Endothelial cell of umbilical vein (primary cell): ENCODE measurements around the gene C1orf105. TPM values are rescaled to one million over a fixed set of nuclear protein-coding genes. Genes with fewer than 3 reads are reported as not detected.

ENCODE experiments used
- BruUV-seq: library from RNA; stranded (reverse); fragments of 400-500 nt; replicated peaks from 2 replicates; lab custom pipeline; 2021; lab: Mats Ljungman, UMichigan
- CTCF ChIA-PET: fragments of 300-600, 350-600 bp; sonication (Branson Sonifier 250); formaldehyde crosslinking; loops from one replicate; lab custom pipeline; 2021; ENCODE audit warnings: antibody characterized with exemption, inconsistent platforms; lab: Charles Lee
- POLR2A ChIA-PET: fragments of 300-600, 350-600 bp; sonication (Branson Sonifier 250); formaldehyde crosslinking; loops from one replicate; lab custom pipeline; 2021; ENCODE audit warnings: antibody characterized with exemption, inconsistent platforms; lab: Charles Lee
- DNase-seq: peaks from one replicate; pipeline ENCODE4 v3.0.0-alpha.2; 2011; ENCODE audit warnings: low read depth, low spot score
- FAIRE-seq: peaks from 2 replicates; lab custom pipeline; 2011; peaks lifted over from hg19 to GRCh38; lab: Jason Lieb, UNC
- H2AFZ ChIP-seq: 2 replicates; pipeline ENCODE4 v1.6.0; 2012; ENCODE audit warnings: low read depth, low read length, control low read depth, inconsistent platforms
- H3K27ac ChIP-seq: 2 replicates; pipeline ENCODE4 v1.5.1; 2011; ENCODE audit warnings: low read depth, mild to moderate bottlenecking, control low read depth, low read length, moderate library complexity; ENCODE audit not compliant: insufficient read depth
- H3K27me3 ChIP-seq, 2 experiments: 2 replicates each; pipeline versions ENCODE4 v1.6.0 to v1.6.1; 2011; ENCODE audit warnings: low read length in 2 of 2, mixed read lengths in 1 of 2; ENCODE audit not compliant: control insufficient read depth in 2 of 2, insufficient read depth in 2 of 2
- H3K36me3 ChIP-seq, 2 experiments: 2 replicates in 1 of 2; 3 replicates in 1 of 2; pipeline ENCODE4 v1.5.1; 2011; ENCODE audit warnings: low read length in 2 of 2, mild to moderate bottlenecking in 1 of 2, moderate library complexity in 1 of 2; ENCODE audit not compliant: control insufficient read depth in 2 of 2, insufficient read depth in 2 of 2; ENCODE audit errors: extremely low read depth in 1 of 2
- H3K4me1 ChIP-seq: 3 replicates; pipeline ENCODE4 v1.5.1; 2011; ENCODE audit warnings: mild to moderate bottlenecking, low read length; ENCODE audit not compliant: control insufficient read depth, insufficient read depth; ENCODE audit errors: extremely low read depth
- H3K4me2 ChIP-seq: 2 replicates; pipeline ENCODE4 v1.6.1; 2011; ENCODE audit warnings: low read length, control low read depth, mixed read lengths; ENCODE audit not compliant: insufficient read depth
- H3K4me3 ChIP-seq, 3 experiments: fragments of 200-600 bp in 1 of 3; sonication (generic), shearing (Covaris generic) in 1 of 3; replicated peaks in 1 of 3; 2 replicates each; pipeline ENCODE4 v1.5.1; 2011 to 2016; ENCODE audit warnings: control low read depth in 3 of 3, low read length in 3 of 3, mild to moderate bottlenecking in 2 of 3, inconsistent platforms in 1 of 3, low read depth in 1 of 3, moderate library complexity in 1 of 3; ENCODE audit not compliant: insufficient read depth in 1 of 3
- H3K79me2 ChIP-seq: 2 replicates; pipeline ENCODE4 v1.6.0; 2012; ENCODE audit warnings: low read length, inconsistent platforms; ENCODE audit not compliant: control insufficient read depth, insufficient read depth
- H3K9ac ChIP-seq: replicated peaks from 2 replicates; pipeline ENCODE3; 2011; ENCODE audit warnings: low read length, control low read depth; ENCODE audit not compliant: insufficient read depth; ENCODE audit errors: extremely low read depth
- H3K9me1 ChIP-seq: replicated peaks from 3 replicates; pipeline ENCODE4 v1.6.0; 2011; ENCODE audit warnings: mild to moderate bottlenecking, low read length; ENCODE audit not compliant: control insufficient read depth, insufficient read depth; ENCODE audit errors: extremely low read depth
- H3K9me3 ChIP-seq: replicated peaks from 2 replicates; pipeline ENCODE4 v1.5.1; 2012; ENCODE audit warnings: low read length, inconsistent platforms; ENCODE audit not compliant: control insufficient read depth, insufficient read depth
- H4K20me1 ChIP-seq: replicated peaks from 2 replicates; pipeline ENCODE3; 2011; ENCODE audit warnings: mild to moderate bottlenecking, low read length; ENCODE audit not compliant: control insufficient read depth, insufficient read depth; ENCODE audit errors: extremely low read depth
- CTCF ChIP-seq, 2 donors: IDR thresholded peaks; 1 replicate in 1 of 2; 2 replicates in 1 of 2; pipeline ENCODE4 v1.5.1; 2011; ENCODE audit warnings: low read length in 2 of 2, mild to moderate bottlenecking in 2 of 2, moderate library complexity in 2 of 2, control low read depth in 1 of 2, inconsistent platforms in 1 of 2, low read depth in 1 of 2; ENCODE audit not compliant: insufficient read depth in 1 of 2; ENCODE audit errors: extremely low read depth in 1 of 2
- EZH2 ChIP-seq: IDR thresholded peaks from 2 replicates; pipeline ENCODE4 v1.6.1; 2012; ENCODE audit warnings: borderline replicate concordance, low read depth, mild to moderate bottlenecking, moderate library complexity, low read length, inconsistent platforms; ENCODE audit not compliant: severe bottlenecking
- FOS ChIP-seq: IDR thresholded peaks from 2 replicates; pipeline ENCODE4 v1.6.1; 2011; ENCODE audit warnings: mild to moderate bottlenecking, low read length, moderate library complexity, borderline replicate concordance; ENCODE audit not compliant: insufficient read depth
- GATA2 ChIP-seq: IDR thresholded peaks from 2 replicates; pipeline ENCODE4 v1.7.0; 2011; ENCODE audit warnings: low read depth, mild to moderate bottlenecking, moderate library complexity, mixed read lengths, low read length; ENCODE audit not compliant: insufficient read length, insufficient read depth
- JUN ChIP-seq: IDR thresholded peaks from 2 replicates; pipeline ENCODE4 v1.6.1; 2011; ENCODE audit warnings: borderline replicate concordance, low read depth; ENCODE audit not compliant: insufficient read length, insufficient read depth
- MAX ChIP-seq: IDR thresholded peaks from 2 replicates; pipeline ENCODE4 v1.6.1; 2011; ENCODE audit not compliant: insufficient read depth, insufficient read length
- MYC ChIP-seq: IDR thresholded peaks from one replicate; pipeline ENCODE4 v1.6.1; 2011; ENCODE audit warnings: mild to moderate bottlenecking, low read depth, low read length
- POLR2A ChIP-seq: IDR thresholded peaks from 2 replicates; pipeline ENCODE4 v1.6.1; 2012; ENCODE audit warnings: low read depth, mild to moderate bottlenecking, control low read depth, low read length
- POLR2AphosphoS5 ChIP-seq: IDR thresholded peaks from 2 replicates; pipeline ENCODE4 v1.6.1; 2012; ENCODE audit warnings: low read depth, mild to moderate bottlenecking, control low read depth, low read length, moderate library complexity; ENCODE audit not compliant: insufficient read depth
- dilution Hi-C: fragments of 300-500 bp; cut with MboI; formaldehyde crosslinking; loops from one replicate; pipeline ENCODE4 v1.15.0; 2019; ENCODE audit warnings: low sequenced_read_pairs; ENCODE audit not compliant: extremely low pct_ligation_motif_present
- intact Hi-C: fragments of 100-400 bp; cut with micrococcal nuclease; formaldehyde crosslinking; loops from one replicate; pipeline ENCODE4 v1.10.0; 2022
- polyA plus RNA-seq, 4 experiments: library from polyadenylated mRNA; depleted of rRNA in 3 of 4; stranded (reverse) in 3 of 4; unstranded in 1 of 4; fragments of >200 nt; gene quantifications; 2 replicates each; pipeline versions ENCODE4 v1.2.1 to v1.2.3, GENCODE V29; 2011 to 2012; ENCODE audit warnings: missing spikeins in 1 of 4
- total RNA-seq: library from RNA; stranded (reverse); gene quantifications from 2 replicates; pipeline ENCODE4 v1.2.3, GENCODE V29; 2021

C1orf105 gene
- total and polyA plus RNA-seq, 2 donors (not counting 3 experiments of a cell fraction or from before 2014, with no cell fraction given): not detected

DNA sequence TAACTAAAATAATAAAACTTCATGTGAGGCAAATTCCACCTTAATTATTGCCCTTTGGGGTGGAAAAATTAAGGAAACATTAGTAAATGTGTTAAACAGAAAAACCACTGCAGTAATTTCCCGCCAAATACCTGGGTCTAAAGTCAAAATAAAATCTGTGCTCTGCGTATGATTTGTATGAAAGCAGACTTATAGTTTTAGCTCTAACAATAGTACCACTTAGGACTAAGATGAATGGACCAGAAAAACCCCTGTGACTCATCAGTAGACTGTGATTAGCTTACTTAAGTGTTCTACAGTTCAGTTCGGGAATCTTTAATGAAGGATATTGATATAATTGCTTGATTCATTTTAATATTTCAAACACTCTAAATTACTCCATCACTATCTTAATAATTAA is 23.3 kb upstream of the C1orf105 start:
- dilution Hi-C loops: no loop called here
- Histone ChIP-seq H3K36me3 (no peaks in the 10 kb centered on the region), H2AFZ (no peak overlapping the region), H3K9me1 (no peaks in the 10 kb centered on the region), H3K9ac (no peak overlapping the region), H3K9me3 (no peaks in the 10 kb centered on the region), H3K4me1 (peaks cover 23% of the 10 kb centered on the region), H3K4me2 (no peak overlapping the region), H3K4me3 (no peak overlapping the region), H3K27ac (no peak overlapping the region), H3K79me2 (no peaks in the 10 kb centered on the region), H4K20me1 (no peaks in the 10 kb centered on the region), H3K27me3 (no peaks in the 10 kb centered on the region)
- intact Hi-C loops: no loop called here
- POLR2A ChIA-PET: no interaction called here
- no peak for FAIRE-seq
- peak; percentile 63 for DNase-seq
- CTCF ChIA-PET: interaction anchor here (0.7 to 5.1 kb wide), 8 partner anchors 13 to 412 kb away, joined by 3 to 142 read pairs (median 4); no protein-coding TSS in a partner anchor
- peak; percentile 29 for TF ChIP-seq JUN
- no peak for TF ChIP-seq POLR2A
- TF ChIP-seq GATA2: no peak
- TF ChIP-seq FOS: peak; percentile 70
- BruUV-seq: no TSS peak

DNA sequence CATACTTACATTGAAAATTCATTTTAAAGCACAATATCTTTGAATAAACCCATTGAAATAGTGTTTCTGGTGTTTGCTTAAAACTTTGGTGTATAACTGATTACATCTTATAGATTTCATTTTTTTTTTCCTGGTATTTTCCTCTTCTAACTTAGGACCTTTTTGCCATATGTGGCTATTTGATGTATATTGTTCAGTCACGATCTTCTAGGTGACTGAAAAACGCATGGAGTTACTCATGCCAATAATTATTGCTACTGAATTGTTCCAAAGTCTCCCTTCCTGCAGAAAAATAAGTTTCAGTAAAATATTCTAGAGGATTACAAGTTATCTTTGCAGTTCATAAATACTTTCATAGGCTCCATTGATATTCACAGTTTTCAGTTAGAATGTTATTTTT is 22.9 kb upstream of the C1orf105 start:
- no peaks in the 10 kb centered on the region for H3K79me2 ChIP-seq
- H3K9me1 ChIP-seq: no peaks in the 10 kb centered on the region
- no peaks in the 10 kb centered on the region for H3K9me3 ChIP-seq
- ChIA-PET POLR2A (no interaction called here), CTCF (interaction anchor here (0.7 to 5.1 kb wide), 10 partner anchors 13 to 412 kb away, joined by 3 to 142 read pairs (median 4); no protein-coding TSS in a partner anchor)
- H3K9ac ChIP-seq: no peak overlapping the region
- intact Hi-C loops: loop anchor here (2.0 kb wide), 1 partner anchor 217 kb away; no protein-coding TSS in a partner anchor
- no peak overlapping the region for H3K4me3 ChIP-seq
- no peaks in the 10 kb centered on the region for H3K36me3 ChIP-seq
- TF ChIP-seq MAX: no peak
- no peak for TF ChIP-seq MYC
- TF ChIP-seq CTCF (IDR thresholded peaks at IDR 0.05; ENCODE audit: extremely low read depth in 1 of 2, insufficient read depth in 1 of 2, low read depth in 1 of 2, low read length in 2 of 2): no peak
- no peak for TF ChIP-seq POLR2A
- no peak for TF ChIP-seq GATA2
- no peak for TF ChIP-seq JUN
- TF ChIP-seq POLR2AphosphoS5: no peak
- TF ChIP-seq FOS: no peak
- no peak for TF ChIP-seq EZH2
- dilution Hi-C loops: no loop called here
- no peak overlapping the region for H3K4me2 ChIP-seq
- FAIRE-seq (no peak), DNase-seq (no peak)
- no peaks in the 10 kb centered on the region for H3K27me3 ChIP-seq
- H4K20me1 ChIP-seq: no peaks in the 10 kb centered on the region
- H2AFZ ChIP-seq: no peak overlapping the region
- BruUV-seq: no TSS peak
- peaks cover 23% of the 10 kb centered on the region for H3K4me1 ChIP-seq
- no peak overlapping the region for H3K27ac ChIP-seq
